Activated effector memory CD4-positive, alpha-beta T cell treated with anti-CD3 and anti-CD28 coated beads, Interleukin-2, amount 50 U/mL, for 16 hours (primary cell): ENCODE results near the gene COQ8B.

Source experiments
- DNase-seq: peaks from one replicate; pipeline ENCODE4 v3.0.0-alpha.2; 2020

The COQ8B gene

GRCh38 chr19:40690050-40690692 is 26.5 kb downstream of the COQ8B start, which contains the start of gene NUMBL:
Gene NUMBL, minus strand, starts transcription at chr19:40690651. Its CDS starts 168 bp downstream, at chr19:40690483.
- DNase-seq: no peak

DNA sequence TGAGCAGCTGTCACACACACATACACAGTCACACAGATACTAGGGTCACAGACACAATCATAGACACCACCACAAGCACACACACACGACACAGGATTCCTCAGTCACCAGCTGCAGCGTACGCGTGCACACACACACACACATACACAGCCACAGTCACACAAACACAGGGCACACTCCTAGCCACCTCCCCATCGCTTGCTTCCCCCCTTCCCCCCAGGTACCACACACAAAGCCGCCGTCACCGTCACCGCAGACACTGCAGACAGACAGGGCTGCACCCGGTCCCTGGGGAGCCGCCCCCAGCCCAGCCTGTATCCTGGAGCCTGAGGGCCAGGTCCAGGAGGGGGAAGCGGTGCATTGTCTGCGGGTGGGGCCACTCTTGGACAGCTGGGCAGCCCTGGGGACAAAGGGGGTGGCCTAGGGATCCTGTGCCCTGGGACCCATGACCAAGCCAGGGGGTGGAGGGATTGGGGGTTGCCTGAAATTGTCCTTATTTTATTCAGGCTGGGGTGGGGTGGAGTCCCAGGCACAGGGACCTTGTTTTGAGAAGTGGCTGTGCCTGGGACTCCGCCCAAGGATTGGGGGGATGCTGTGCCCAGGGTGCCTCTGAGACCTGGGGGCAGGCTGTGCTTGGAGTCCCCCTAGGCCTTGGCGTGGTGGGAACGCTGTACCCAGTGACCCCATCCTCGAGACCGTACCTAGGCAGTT is 27.2 kb downstream of the COQ8B start:
- no peak for DNase-seq

- DNase-seq: no peak
Observed at GRCh38 chr19:40688987-40689338, 27.7 kb downstream of the COQ8B start.

DNA sequence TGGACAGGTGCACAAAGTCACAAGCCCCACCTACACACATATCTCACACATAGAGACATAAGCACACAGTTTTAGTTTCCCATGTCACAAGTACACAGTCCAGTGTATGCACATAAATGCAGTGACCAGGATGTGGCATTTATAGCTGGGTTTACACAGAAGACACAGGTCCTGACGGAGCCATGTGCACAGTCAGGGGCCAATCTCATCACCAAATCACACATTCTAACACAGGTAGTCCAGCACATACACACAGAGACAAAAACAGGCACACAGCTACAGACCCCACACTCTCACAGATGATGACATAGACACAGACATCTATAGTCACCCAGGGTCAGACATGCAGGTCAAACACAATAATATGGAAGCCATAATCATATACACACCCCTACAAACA is 28.4 kb downstream of the COQ8B start:
- DNase-seq: no peak

DNA sequence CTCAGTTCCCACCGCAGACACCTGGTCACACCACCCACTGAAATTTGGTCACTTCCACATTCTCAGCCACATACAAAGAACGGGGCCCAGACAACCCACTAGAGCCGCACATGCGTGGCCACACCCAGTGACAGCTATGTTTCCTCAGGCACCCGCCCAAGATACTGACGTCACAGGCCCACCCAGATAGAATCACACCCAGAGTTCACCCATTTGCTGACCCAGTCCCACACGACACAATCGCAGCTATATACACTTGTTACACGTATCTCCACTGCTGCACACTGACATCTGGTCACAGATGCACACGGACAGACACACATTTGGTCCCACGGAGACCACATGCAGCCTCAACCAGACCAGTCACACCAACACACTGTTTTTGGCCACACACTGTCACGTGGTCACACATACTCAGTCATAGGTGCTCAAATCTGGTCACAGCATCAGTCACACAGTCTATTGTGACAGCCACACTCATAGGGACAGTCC is 29.1 kb downstream of the COQ8B start:
- DNase-seq: no peak

- no peak for DNase-seq
Observed at GRCh38 chr19:40686882-40687524, 29.7 kb downstream of the COQ8B start.

DNA sequence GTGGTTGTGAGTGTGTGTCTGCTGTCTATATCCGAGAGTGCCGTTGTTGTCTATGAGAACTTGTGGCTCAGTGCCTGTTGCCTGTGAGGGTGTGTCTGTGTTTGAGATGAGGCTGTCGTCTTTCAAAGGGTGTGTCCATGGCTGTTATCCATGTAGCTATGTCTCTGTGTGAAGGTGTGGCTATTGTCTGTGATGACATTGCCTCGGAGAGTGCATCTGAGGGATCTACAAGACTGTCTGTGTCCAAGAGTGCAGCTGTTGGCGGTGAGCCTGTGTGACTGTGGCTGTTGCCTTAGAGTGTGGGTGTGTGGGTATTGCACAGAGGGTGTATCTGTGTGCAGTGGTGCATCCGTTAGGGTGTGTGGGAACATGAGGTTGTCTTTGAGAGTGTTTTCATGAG is 31.1 kb downstream of the COQ8B start:
- no peak for DNase-seq

GRCh38 chr19:40685016-40685526 is 31.6 kb downstream of the COQ8B start:
- DNase-seq: no peak

DNA sequence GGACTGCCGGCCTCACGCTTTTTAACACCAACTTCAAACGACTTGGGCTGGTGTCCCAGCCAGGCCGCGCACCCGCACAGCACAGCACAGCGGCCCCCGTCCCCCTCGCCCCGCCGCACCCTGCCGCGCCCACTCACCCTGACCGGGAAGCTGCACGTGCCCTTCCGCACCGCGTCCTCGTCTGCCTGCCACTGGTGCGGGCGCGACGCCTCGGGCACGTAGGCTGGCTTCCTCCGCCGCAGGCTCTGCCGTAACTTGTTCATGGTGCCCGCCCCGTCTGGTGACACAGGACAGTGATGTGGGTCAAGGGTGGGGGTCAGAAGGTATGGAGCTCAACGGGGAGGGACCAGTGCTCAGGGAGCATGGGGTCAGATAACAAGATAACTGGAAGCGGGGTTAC is 32.4 kb downstream of the COQ8B start:
- DNase-seq: no peak

DNA sequence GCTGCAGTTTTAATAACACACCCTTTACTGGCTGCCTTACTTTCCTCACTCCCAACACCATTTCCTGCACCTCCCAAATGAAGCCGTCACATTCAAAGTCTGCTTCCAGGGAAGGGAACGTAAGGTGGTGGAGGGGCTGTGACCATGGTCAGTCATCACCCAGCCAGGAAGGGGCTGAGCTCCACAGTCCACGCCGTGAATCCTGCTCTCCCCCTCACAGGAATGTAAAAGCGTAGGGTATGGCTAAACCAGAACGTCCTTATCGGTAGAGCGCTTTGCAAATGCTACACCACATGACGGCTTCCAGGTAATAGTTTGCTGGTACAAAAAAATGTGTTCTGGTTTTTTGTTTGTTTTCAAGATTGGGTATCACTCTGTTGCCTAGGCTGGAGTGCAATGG is 33.2 kb downstream of the COQ8B start:
- no peak for DNase-seq

DNA sequence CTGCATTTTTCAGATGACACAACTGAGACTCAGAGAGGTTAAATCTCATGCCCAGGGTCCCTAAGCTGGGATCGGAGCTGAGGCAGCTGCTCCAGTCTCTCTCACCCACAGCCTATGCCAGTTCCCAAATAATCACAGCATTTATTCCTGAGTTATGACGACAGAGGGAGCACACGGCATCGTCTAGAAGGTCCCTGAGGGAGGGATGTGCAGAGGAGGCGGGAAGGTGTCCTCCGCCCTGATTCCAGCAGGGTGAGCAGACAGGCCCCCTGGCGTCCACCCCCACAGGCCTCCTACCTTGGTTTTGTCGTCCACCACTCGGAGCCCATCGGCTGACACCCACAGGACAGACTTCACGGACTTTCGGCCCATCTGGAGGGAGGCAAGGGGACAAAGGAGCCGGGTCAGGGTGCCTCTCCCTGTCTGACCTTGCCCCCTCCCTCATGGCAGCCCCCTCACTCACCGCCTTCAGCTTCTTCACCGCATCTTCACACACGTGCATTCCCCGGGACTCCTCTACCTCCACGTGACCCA is 34.2 kb downstream of the COQ8B start:
- no peak for DNase-seq

- no peak for DNase-seq
Observed at GRCh38 chr19:40681039-40681438, 35.6 kb downstream of the COQ8B start.

DNA sequence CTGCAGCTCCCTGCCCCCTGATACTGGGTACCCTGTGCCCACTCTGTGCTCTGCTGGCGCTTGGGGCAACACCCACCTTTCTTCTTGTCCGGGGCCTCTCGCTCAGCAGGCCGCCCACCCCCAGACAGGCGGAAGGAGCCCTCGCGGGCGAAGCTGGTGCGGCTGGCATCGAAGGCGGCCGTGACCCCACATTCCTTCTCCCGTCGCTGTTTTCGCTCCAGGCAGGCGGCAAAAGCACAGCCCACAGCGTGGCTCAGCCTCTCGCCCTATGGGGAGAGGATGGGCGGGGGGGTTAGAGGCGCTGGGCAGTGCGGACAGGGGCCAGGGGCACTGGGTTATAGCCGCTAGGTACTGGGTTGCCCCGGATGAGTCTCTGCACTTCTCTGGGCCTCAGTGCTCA is 39.5 kb downstream of the COQ8B start:
- DNase-seq: no peak

DNA sequence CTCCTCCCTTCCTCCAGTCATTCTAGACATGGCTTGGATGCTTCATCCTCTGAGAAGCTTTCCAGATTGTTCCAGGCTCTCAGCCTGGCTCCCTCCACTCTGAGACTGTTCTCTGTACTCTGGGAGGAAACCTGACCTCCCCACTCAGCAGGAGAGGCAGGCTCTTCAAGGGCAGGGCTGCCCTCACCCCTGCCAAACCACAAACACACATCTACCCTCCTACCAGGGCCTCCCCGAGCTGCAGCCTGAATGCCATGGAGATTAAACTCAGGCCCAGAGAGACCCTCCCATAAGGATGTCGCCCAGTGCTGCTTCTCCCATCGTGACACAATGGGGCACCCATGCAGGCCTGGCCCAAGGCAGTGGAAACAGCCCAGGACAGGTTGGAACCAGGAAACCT is 42.4 kb downstream of the COQ8B start:
- no peak for DNase-seq

GRCh38 chr19:40673397-40673796 is 43.3 kb downstream of the COQ8B start:
- DNase-seq: no peak

DNA sequence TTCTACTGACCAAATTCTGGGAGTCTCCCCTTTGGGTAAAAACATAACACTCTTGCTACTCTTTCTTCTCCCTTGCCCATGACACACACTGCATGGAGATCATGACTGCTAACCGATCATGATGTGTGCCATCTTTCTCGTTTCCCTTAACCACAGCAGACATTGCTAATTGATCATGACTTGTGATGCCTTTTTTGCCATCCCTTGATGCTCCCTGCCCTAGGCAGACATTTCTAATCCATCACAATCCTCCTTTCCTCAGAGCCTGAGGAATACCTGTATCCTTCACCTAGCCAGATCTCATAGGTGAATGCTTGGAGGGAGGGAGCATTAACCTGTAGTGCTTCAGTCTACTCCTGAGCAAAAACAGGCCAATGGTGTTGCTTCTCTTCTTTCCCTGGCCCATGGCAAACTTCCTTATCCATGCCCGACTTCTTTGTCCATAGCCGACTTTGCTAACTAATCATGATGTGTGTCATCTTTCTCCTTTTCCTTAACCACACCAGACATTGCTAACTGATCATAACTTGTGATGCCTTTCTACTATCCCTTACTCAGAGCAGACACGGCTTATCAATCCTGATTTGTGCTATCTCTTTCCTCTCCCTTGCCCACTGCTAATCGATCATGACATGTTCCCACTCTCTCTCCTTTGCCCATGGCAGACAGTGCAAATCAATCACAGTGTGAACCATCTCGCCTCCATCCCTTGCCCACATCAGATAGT is 44.0 kb downstream of the COQ8B start:
- no peak for DNase-seq

- DNase-seq: no peak
Observed at GRCh38 chr19:40672038-40672437, 44.6 kb downstream of the COQ8B start.

- DNase-seq: no peak
Observed at GRCh38 chr19:40671404-40671803, 45.3 kb downstream of the COQ8B start.

DNA sequence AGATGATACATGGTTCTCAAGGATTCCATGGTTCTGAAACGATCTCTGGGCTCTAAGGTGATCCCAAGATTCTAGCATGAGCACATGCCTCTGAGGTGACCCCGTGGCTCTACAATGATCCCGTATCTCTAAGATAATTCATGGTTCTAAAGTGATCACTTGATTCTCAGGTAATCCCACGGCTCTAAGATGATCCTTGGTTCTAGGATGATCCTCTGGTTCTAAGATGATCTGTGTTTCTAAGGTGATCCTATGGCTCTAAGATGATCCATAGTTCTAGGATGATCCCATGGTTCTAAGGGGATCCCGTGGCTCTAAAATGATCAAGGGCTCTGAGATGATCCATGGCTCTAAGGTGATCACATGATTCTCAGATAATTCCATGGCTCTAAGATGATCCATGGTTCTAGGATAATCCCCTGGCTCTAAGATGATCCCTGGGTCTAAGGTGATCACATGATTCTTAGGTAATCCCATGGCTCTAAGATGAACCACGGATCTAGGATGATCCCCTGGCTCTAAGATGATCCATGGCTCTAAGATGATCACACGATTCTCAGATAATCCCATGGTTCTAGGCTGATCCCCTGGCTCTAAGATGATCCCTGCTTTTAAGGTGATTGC is 47.6 kb downstream of the COQ8B start:
- DNase-seq: no peak

- no peak for DNase-seq
Observed at GRCh38 chr19:40667602-40668001, 49.1 kb downstream of the COQ8B start.

GRCh38 chr19:40666803-40667438 is 49.8 kb downstream of the COQ8B start:
- DNase-seq: no peak
